GM19035 (cell line): ENCODE data around the gene SYT8.
"Not testable (repeated sequence)": the region's sequence is repeated elsewhere in the genome, so short reads cannot be mapped to it uniquely, and the experiment has no call there.

ENCODE experiments used
- ATAC-seq: cut with Tn5 transposase; IDR thresholded peaks from one replicate; pipeline ENCODE4 v1.9.1; 2021; ENCODE audit not compliant: unreplicated experiment

SYT8 gene

DNA sequence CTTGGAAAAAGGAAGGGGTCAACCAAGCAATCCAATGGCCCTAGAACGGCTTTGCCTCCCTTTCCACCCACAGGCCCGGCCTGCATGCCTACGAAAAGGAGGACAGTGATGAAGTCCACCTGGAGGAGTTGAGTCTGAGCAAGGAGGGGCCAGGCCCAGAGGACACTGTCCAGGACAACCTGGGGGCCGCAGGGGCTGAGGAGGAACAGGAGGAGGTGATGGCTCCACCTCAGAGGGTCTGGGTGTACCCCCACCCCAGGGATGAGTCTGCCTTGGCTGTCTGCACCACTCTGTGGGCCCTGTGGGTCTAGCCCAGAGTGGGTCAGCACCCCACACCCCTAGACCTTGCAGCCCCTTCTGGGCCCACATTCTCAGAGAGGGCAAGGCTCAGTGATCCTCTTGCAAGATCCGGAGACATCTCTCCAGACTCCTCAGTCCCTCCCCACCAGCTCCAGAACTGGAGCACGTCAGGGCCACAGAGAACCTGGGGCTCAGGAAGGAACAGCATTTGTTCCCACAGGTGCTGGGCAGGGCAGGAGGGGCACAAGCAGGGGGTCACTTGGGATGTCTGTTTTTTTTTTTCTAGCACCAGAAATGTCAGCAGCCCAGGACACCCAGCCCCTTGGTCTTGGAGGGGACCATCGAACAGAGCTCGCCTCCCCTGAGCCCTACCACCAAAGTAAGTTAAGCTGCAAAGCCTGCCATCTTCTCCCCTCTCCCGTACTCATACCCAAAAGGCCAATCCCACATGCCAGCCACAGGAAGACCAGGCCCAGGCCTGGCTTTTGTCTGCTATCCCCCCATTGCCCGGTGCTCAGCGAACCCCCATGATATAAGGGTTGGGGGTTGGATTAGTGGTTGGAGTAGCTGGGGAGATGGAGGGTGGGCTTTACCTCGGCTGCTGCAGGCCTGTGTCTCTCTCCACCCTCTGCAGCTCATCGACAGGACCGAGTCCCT, 48.8 kb downstream of the SYT8 start:
- no peak for ATAC-seq

DNA sequence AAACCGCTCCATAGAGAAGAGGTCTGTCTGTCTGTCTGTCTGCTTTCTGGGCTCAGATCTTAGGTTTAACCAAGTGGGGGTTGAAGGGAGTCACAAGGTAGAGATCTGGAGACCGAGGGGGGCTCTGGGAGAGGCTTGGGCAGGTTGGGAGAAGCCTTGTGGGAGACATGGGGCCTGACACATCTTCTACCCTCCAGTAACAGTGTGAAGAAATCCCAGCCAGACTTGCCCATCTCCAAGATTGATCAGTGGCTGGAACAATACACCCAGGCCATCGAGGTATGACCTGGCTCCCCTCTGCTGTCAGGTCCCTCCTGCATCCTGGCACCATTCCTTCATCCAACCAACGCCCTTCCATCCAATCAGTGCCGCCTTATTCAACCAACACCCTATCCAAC, 49.5 kb downstream of the SYT8 start:
- no peak for ATAC-seq

GRCh38 chr11:1886551-1886950, 51.8 kb downstream of the SYT8 start:
- ATAC-seq, result not testable (repeated sequence)
